PFSK-1 (cell line): ENCODE results near the gene EDN1.

Experiments
- FOXP2 ChIP-seq: optimal IDR thresholded peaks from 2 replicates; pipeline ENCODE3; 2011; ENCODE audit warnings: borderline replicate concordance, control low read depth, inconsistent platforms; ENCODE audit not compliant: insufficient read depth; ENCODE audit errors: extremely low read length, extremely low read depth
- POLR2AphosphoS5 ChIP-seq: IDR thresholded peaks from 2 replicates; pipeline ENCODE4 v1.6.1; 2012; ENCODE audit warnings: low read depth, mild to moderate bottlenecking, control low read depth, low read length, moderate library complexity
- SIN3A ChIP-seq: IDR thresholded peaks from 2 replicates; pipeline ENCODE4 v1.6.1; 2012; ENCODE audit warnings: mild to moderate bottlenecking, low read length, moderate library complexity, borderline replicate concordance; ENCODE audit not compliant: insufficient read depth
- TAF1 ChIP-seq: IDR thresholded peaks from 2 replicates; pipeline ENCODE4 v1.6.1; 2012; ENCODE audit warnings: low read length, control low read depth, borderline replicate concordance; ENCODE audit not compliant: insufficient read depth
- TF ChIP-seq, protein P1 (sequence below), 2 experiments: IDR thresholded peaks; 2 replicates each; pipeline versions ENCODE4 v1.6.1 to v1.8.0; 2011 to 2012; ENCODE audit warnings: low read depth in 2 of 2, low read length in 2 of 2, control low read depth in 1 of 2, inconsistent platforms in 1 of 2, mild to moderate bottlenecking in 1 of 2, moderate library complexity in 1 of 2; ENCODE audit not compliant: insufficient read depth in 1 of 2

DNA sequence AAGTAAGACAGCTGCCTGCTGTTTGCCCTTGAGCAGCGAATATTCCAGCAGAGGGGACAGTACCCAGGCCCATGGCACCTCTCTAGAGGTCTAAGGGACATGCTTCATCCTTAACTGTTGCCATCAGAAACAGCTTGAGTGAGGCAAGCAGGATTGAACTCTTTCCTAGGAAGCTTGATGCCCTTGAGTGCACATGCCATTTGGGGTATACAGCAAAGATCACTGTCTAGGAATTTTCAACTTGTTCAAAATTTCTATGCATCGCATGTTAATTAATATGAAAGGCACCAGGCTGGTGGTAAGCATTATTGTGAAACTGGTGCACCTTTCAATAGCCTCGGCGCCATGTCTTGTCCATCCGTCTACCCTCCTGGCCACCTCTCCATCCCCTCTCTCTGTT, 54.1 kb downstream of the EDN1 start:
- no peak for TF ChIP-seq TAF1
- TF ChIP-seq FOXP2, result no peak
- TF ChIP-seq, protein P1, sequence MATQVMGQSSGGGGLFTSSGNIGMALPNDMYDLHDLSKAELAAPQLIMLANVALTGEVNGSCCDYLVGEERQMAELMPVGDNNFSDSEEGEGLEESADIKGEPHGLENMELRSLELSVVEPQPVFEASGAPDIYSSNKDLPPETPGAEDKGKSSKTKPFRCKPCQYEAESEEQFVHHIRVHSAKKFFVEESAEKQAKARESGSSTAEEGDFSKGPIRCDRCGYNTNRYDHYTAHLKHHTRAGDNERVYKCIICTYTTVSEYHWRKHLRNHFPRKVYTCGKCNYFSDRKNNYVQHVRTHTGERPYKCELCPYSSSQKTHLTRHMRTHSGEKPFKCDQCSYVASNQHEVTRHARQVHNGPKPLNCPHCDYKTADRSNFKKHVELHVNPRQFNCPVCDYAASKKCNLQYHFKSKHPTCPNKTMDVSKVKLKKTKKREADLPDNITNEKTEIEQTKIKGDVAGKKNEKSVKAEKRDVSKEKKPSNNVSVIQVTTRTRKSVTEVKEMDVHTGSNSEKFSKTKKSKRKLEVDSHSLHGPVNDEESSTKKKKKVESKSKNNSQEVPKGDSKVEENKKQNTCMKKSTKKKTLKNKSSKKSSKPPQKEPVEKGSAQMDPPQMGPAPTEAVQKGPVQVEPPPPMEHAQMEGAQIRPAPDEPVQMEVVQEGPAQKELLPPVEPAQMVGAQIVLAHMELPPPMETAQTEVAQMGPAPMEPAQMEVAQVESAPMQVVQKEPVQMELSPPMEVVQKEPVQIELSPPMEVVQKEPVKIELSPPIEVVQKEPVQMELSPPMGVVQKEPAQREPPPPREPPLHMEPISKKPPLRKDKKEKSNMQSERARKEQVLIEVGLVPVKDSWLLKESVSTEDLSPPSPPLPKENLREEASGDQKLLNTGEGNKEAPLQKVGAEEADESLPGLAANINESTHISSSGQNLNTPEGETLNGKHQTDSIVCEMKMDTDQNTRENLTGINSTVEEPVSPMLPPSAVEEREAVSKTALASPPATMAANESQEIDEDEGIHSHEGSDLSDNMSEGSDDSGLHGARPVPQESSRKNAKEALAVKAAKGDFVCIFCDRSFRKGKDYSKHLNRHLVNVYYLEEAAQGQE (IDR thresholded peaks at IDR 0.05; ENCODE audit: insufficient read depth in 1 of 2, low read depth in 2 of 2, low read length in 2 of 2), result no peak
- no peak for TF ChIP-seq POLR2AphosphoS5
- no peak for TF ChIP-seq SIN3A
